ENCODE results near the gene RGS5.

Gene RGS5

GRCh38 chr1:163170331-163170730 is 32.4 kb downstream of the RGS5 start:
- no peak overlapping the region for H3K27ac ChIP-seq (ENCODE audit: low read depth, low read length)
- TF ChIP-seq EZH2phosphoT487 (conservative IDR thresholded peaks at IDR 0.05; ENCODE audit: low read length): no peak
- no peak for TF ChIP-seq CTCF (IDR thresholded peaks at IDR 0.05; ENCODE audit: insufficient read depth, low read length, poor library complexity, severe bottlenecking)
- H3K27me3 ChIP-seq (ENCODE audit: low read length): no peaks in the 10 kb centered on the region

GRCh38 chr1:163169553-163169952 is 33.2 kb downstream of the RGS5 start:
- no peaks in the 10 kb centered on the region for H3K9me2 ChIP-seq (replicated peaks; ENCODE audit: insufficient read depth, low read length)
- H3K9me3 ChIP-seq (ENCODE audit: insufficient read depth, low read length): no peaks in the 10 kb centered on the region
- no peak overlapping the region for H3K4me3 ChIP-seq (ENCODE audit: insufficient read depth, low read length, poor library complexity, severe bottlenecking)
- no peak overlapping the region for H3K4me2 ChIP-seq (ENCODE audit: low read depth, low read length, poor library complexity, severe bottlenecking)
- TF ChIP-seq EZH2phosphoT487 (conservative IDR thresholded peaks at IDR 0.05; ENCODE audit: low read length) (no peak), CTCF (IDR thresholded peaks at IDR 0.05; ENCODE audit: insufficient read depth, low read length, poor library complexity, severe bottlenecking) (no peak)
- H3K27me3 ChIP-seq (ENCODE audit: low read length): no peaks in the 10 kb centered on the region
- H3K9ac ChIP-seq (ENCODE audit: low read length): no peak overlapping the region
- no peaks in the 10 kb centered on the region for H4K20me1 ChIP-seq (ENCODE audit: low read depth, low read length)
- H3F3A ChIP-seq (ENCODE audit: insufficient read depth): no peaks in the 10 kb centered on the region
- no peak overlapping the region for H2AFZ ChIP-seq (ENCODE audit: low read depth, low read length, severe bottlenecking)
- no peaks in the 10 kb centered on the region for H3K36me3 ChIP-seq (ENCODE audit: low read length)
- H3K27ac ChIP-seq (ENCODE audit: low read depth, low read length): no peak overlapping the region
- no peaks in the 10 kb centered on the region for H3K79me2 ChIP-seq (ENCODE audit: insufficient read depth, low read length)

More at GRCh38 chr1:163170331-163170730, 32.4 kb downstream of the RGS5 start:
- Histone ChIP-seq H3K36me3 (ENCODE audit: low read length) (no peaks in the 10 kb centered on the region), H3K79me2 (ENCODE audit: insufficient read depth, low read length) (no peaks in the 10 kb centered on the region), H2AFZ (ENCODE audit: low read depth, low read length, severe bottlenecking) (no peak overlapping the region), H3K9me2 (replicated peaks; ENCODE audit: insufficient read depth, low read length) (no peaks in the 10 kb centered on the region), H3K9ac (ENCODE audit: low read length) (no peak overlapping the region), H3K4me2 (ENCODE audit: low read depth, low read length, poor library complexity, severe bottlenecking) (no peak overlapping the region), H4K20me1 (ENCODE audit: low read depth, low read length) (no peaks in the 10 kb centered on the region), H3F3A (ENCODE audit: insufficient read depth) (no peaks in the 10 kb centered on the region), H3K4me3 (ENCODE audit: insufficient read depth, low read length, poor library complexity, severe bottlenecking) (no peak overlapping the region), H3K9me3 (ENCODE audit: insufficient read depth, low read length) (no peaks in the 10 kb centered on the region)

- Histone ChIP-seq H3K9me3 (ENCODE audit: insufficient read depth, low read length) (no peaks in the 10 kb centered on the region), H3K27ac (ENCODE audit: low read depth, low read length) (no peak overlapping the region), H3K9ac (ENCODE audit: low read length) (no peak overlapping the region), H2AFZ (ENCODE audit: low read depth, low read length, severe bottlenecking) (no peak overlapping the region), H3K79me2 (ENCODE audit: insufficient read depth, low read length) (no peaks in the 10 kb centered on the region), H3F3A (ENCODE audit: insufficient read depth) (no peaks in the 10 kb centered on the region), H3K9me2 (replicated peaks; ENCODE audit: insufficient read depth, low read length) (no peaks in the 10 kb centered on the region), H3K36me3 (ENCODE audit: low read length) (no peaks in the 10 kb centered on the region), H3K4me3 (ENCODE audit: insufficient read depth, low read length, poor library complexity, severe bottlenecking) (no peak overlapping the region), H4K20me1 (ENCODE audit: low read depth, low read length) (no peaks in the 10 kb centered on the region), H3K27me3 (ENCODE audit: low read length) (no peaks in the 10 kb centered on the region), H3K4me2 (ENCODE audit: low read depth, low read length, poor library complexity, severe bottlenecking) (no peak overlapping the region)
- no peak for TF ChIP-seq CTCF (IDR thresholded peaks at IDR 0.05; ENCODE audit: insufficient read depth, low read length, poor library complexity, severe bottlenecking)
Measured at GRCh38 chr1:163168053-163168452, 34.7 kb downstream of the RGS5 start.

Data from SU-DHL-6 (cell line).